ENCODE results near the gene NSD1.
"Not testable (repeated sequence)": the region's sequence is repeated elsewhere in the genome, so short reads cannot be mapped to it uniquely, and the experiment has no call there.

The NSD1 gene

DNA sequence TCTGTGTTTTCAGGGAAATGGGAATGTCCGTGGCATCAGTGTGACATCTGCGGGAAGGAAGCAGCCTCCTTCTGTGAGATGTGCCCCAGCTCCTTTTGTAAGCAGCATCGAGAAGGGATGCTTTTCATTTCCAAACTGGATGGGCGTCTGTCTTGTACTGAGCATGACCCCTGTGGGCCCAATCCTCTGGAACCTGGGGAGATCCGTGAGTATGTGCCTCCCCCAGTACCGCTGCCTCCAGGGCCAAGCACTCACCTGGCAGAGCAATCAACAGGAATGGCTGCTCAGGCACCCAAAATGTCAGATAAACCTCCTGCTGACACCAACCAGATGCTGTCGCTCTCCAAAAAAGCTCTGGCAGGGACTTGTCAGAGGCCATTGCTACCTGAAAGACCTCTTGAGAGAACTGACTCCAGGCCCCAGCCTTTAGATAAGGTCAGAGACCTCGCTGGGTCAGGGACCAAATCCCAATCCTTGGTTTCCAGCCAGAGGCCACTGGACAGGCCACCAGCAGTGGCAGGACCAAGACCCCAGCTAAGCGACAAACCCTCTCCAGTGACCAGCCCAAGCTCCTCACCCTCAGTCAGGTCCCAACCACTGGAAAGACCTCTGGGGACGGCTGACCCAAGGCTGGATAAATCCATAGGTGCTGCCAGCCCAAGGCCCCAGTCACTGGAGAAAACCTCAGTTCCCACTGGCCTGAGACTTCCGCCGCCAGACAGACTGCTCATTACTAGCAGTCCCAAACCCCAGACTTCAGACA is 160.4 kb downstream of the NSD1 start:
- DNase-seq = no peak

DNA sequence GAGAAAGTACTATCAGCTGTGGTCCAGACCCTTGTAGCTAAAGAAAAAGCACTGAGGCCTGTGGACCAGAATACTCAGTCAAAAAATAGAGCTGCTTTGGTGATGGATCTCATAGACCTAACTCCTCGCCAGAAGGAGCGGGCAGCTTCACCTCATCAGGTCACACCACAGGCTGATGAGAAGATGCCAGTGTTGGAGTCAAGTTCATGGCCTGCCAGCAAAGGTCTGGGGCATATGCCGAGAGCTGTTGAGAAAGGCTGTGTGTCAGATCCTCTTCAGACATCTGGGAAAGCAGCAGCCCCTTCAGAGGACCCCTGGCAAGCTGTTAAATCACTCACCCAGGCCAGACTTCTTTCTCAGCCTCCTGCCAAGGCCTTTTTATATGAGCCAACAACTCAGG is 161.1 kb downstream of the NSD1 start:
- no peak for DNase-seq

DNA sequence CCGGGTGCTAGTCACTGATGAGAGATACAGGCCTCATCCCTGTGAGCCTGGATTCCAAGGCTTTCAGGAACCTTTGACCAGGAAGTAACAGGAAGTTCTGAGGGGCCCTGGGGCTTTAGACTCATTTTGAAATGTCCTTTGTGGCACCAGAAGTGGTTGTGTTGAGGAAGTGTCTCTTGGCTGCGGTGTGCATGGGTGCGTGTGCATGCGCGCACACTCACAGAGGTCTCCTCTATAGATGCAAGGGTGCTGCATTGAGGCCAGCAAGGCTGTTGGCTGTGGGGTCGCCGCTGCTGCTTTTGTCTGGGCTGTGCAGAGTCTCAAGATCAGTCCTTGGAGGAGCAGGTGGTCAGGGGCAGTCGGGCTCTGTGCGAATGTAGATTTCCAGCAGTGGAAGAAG is 162.4 kb downstream of the NSD1 start:
- no peak for DNase-seq

DNA sequence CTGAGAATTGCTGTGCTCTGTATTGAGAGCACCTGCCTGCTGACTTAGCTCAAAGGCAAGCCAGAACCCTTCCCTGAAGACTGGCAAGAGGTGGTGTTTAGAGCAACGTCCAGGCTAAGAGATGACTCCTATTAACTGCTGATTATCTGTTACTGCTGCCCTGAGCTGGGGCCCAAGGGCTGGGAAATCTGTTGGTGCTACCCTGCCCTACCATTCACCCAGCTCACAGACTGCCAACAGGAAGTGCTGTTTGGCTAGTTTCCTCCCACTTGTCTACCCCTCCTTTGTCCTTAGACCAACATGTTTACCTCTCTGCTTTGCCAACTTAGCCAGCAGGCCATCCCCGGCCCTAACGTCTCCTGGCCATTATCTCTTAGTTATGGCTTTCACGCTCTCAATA is 163.0 kb downstream of the NSD1 start:
- DNase-seq = no peak

DNA sequence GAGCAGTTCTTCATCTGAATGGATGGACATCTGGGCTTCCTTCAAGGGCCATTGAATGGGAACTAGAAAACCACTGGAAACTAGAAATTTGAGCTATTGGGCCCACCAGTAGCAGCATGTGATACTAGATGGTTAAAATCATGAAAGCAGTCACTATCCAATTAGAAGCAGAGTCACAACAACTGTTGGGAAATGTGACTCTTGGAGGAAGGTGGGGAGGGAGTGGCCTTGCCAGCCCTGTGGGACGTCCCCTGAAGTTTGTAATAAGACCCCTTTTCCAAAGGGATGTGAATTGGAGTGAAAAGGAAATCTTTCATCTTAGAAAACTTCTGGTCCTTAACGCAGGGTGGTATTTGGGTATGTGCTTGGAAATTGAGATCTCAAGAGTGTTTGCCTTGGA is 164.3 kb downstream of the NSD1 start:
- DNase-seq = no peak

DNA sequence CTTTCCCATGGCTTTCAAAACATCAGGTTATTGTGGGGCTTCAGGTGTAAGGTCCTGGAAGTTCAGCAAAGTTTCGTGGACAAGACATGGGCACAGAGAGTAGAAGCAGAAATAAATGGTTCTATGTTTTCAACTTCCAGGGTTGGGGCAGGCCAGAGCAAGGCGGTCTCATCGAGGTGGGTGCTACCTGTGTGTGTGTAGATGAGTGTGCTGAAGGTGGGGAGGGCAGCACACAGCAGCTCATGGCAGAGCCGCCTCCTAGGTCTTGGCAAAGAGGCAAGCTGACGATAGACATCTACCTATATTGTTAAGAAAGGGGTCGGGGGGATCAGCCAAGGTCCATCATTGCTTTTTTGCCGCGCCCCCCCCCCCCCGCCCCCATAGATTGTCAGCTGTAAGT is 166.1 kb downstream of the NSD1 start:
- no peak for DNase-seq

DNA sequence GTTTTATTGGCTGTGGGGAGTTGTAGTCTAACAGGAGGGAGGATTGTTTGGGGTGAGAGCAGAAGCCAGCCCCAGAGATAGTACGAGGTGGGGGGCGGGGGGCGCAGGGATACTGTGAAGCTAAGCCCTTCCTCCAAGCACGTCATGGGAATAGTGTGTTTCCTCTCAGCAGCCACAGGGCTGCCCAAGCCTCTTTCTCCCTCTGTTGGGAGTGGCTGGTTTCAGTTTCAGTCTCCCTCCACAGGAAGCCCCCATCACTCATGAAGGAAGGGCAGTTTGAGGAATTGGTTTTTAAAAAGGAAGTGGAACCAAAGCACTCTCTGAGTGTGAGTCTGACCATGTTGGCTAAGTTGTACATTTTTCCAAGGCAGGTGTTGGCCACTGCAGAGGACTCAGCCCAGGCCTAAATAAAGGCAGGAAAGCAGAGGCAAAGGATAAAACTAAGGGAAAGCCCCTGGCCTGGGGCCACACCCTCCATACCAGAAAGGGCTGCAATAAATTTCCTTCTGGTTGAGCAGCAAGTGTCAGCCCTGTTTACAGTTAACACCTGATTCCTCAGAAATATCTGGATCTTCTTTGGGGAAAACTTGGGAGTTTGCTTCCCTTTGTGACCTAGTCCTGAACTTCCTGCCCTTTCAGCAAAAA is 166.8 kb downstream of the NSD1 start:
- peak; percentile 37 for DNase-seq

DNA sequence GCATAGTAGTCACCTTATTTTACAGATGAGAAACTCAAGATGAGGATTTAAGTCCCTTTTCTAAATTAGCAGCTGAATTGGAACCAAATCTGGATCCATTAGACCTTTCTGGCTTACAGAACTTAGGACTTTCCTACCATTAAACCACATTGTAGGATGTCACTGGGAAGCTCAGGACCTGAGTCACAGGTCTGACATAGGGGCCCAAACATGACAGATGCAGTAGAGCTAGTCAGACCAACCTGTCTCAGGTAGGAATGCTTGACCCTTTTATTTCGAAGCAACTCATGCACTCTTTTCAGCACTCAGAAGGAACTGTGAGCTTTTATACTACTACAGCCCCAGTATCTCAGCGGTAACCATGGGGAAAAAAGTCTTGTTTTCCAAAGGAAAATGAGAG is 167.4 kb downstream of the NSD1 start:
- DNase-seq = no peak

DNA sequence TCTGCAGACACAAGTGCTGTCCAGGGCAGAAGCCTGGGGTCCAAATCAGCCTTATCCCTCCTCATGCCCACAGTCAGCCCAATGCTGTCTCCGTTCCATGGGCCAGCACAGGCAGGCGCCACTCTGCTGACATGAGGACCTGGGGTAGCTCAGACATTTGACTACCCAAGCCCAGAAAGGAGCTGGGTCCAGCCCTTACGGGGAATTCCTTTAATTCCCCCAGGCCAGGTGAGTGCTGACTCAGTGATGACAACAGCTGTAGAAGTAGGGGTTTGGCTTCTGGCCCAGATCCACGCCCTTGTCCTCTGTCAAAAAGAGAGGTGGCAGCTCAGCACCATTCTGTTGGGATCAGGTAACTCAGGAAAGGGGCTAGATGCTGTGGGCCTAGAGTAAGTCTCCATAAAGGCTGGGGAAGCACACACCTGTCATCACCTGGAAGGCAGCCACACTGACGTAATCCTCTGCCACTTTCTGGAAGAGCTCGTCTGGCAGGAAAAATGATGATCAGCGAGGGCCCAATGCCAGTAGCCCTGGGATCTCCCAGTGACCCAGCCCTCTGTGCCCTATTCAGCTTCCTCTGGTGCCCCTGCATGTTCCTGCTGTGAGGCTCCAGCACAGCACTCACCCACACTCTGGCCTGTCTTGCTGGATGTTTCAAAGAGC is 168.1 kb downstream of the NSD1 start:
- DNase-seq = no peak

DNA sequence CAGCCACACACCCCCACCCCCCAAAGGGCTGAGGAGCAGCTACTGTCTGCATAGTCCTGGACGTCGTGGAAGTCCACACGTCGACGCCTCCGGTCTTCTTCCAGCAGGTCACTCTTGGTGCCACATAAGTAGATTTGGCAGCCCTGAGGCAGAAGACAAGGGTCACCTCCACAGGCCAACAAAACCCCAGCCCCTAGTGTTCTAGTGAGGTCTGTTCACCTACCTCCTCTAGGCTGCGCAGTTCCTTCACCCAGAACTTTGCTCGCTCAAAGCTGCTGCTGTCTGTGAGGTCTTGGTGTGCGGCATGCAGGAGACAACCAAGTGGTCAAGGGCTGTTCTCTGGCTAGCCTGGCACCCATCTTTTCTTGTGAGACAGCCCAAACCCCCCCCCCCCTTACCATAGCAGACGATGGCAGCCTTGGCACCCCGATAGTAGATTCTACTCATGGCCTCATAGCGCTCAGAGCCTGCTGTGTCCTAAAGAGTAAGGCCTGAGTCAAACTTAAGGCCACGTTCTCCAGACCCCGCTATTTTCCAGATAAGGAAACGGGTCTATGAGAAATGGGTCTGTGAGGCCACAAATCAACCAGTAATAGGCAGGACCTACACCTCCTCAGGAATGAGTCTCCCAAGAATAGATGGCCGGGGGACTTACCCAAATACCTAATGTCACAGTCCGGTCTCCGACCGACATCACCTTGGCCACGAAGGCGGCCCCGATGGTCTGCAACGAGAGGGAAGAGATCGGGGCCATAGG is 169.0 kb downstream of the NSD1 start:
- DNase-seq = no peak

DNA sequence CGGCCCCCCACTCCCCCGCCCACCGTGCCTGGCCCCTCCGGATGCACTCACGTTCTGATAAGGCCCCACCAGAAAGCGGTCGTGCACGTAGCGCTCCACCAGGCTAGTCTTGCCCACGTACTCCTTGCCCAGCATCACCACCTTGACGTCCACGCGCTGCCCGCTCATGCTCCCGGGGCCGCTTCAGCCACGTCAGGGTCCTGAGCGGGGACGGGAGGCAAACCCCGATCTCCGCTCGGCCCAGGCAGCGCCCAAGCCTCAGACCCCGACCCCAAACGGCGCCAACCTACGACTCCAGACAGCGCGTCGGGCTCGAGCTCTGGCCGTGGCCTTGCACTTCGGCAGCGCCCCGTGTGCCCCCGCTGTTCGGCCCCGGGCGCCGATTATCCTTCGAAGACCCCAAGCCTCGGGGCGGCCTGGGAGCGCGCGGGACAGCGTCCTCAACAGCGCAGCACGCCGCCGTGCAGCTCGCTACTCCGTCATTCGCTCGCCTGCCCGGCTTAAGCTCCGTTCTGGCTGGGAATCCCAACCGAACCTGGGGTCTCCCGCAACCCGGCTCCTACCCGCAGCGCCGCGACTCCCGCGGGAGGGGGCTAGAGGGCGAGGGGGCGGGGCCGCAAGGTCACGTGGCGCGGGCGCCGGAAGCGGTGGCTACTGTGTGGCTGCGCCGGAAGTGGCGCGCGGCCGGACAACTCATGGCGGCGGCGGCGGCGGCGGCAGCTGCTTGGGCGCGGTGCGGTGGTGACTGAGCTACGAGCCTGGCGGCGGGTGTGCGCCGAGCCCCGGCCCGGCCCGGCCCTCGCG is 169.8 kb downstream of the NSD1 start, which contains the start of the genes PRELID1 and RAB24:
TSS of gene PRELID1 (plus strand) at position 679 of the 804 bp plus-strand sequence. CDS start 187 bp downstream, outside the sequence.
TSS of gene RAB24 (minus strand) at position 599 of the 804 bp plus-strand sequence. CDS start at position 168, 431 bp downstream.
- peak; percentile 81 for DNase-seq

DNA sequence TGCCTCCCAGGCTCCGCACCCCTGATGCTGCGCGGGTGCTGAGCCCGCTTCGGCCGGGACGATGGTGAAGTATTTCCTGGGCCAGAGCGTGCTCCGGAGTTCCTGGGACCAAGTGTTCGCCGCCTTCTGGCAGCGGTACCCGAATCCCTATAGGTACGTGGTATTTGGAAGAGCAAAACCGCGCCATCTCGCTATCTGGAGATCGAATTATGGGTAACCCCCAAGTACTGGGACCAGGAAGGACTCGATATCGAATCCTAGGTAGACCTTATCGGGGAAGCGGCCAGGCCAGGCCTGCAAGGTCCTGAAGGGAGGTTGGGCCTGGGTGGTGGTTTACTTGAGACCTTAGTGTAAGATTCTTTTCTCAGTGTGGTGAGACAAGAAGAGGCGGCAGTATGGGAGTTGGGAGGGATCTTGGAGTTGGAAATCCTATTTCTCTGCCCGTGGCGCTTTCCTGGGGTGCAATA is 170.4 kb downstream of the NSD1 start:
- DNase-seq = no peak

DNA sequence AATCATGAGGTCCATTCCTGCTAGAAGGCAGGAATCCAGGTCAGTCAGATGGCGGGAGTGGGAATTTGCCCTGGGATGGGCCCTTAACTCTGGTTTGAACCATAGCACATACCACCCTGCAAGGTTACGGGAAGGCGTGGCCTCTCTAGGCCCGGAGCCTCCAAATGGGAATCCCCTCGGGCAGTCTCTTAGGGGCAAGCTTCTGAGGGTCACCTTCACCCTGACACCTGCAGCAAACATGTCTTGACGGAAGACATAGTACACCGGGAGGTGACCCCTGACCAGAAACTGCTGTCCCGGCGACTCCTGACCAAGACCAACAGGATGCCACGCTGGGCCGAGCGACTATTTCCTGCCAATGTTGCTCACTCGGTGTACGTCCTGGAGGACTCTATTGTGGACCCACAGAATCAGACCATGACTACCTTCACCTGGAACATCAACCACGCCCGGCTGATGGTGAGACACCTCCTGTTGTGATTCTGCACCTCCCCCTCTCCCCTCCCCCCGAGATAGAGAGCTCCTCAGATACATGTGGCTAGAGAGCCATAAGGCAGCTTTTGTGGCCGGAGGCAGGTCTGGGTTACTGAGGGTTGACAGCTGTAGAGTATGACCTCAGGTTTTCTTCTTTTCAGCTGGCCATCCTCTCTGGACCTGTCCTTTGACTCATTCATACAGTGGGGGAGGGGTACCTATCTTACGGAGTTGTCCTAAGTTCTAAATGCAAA is 171.0 kb downstream of the NSD1 start:
- no peak for DNase-seq

DNA sequence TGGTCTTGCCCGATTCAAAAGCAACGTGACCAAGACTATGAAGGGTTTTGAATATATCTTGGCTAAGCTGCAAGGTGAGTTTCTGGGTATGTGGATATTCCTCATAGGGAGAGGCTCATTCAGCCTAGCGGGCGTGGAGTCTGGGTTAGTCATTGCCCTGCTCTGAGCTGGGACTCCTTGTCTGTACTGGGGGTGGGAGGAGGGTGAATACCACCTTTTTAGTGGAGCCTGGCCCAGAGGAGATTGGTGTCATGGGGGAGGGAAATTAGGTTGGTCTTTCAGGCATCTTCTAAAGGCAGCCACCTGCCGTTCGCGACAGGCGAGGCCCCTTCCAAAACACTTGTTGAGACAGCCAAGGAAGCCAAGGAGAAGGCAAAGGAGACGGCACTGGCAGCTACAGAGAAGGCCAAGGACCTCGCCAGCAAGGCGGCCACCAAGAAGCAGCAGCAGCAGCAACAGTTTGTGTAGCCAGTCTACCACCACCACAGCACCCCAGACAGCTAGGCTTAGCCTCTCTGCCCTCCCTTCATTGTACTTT is 172.6 kb downstream of the NSD1 start:
- DNase-seq = not testable (repeated sequence)

DNA sequence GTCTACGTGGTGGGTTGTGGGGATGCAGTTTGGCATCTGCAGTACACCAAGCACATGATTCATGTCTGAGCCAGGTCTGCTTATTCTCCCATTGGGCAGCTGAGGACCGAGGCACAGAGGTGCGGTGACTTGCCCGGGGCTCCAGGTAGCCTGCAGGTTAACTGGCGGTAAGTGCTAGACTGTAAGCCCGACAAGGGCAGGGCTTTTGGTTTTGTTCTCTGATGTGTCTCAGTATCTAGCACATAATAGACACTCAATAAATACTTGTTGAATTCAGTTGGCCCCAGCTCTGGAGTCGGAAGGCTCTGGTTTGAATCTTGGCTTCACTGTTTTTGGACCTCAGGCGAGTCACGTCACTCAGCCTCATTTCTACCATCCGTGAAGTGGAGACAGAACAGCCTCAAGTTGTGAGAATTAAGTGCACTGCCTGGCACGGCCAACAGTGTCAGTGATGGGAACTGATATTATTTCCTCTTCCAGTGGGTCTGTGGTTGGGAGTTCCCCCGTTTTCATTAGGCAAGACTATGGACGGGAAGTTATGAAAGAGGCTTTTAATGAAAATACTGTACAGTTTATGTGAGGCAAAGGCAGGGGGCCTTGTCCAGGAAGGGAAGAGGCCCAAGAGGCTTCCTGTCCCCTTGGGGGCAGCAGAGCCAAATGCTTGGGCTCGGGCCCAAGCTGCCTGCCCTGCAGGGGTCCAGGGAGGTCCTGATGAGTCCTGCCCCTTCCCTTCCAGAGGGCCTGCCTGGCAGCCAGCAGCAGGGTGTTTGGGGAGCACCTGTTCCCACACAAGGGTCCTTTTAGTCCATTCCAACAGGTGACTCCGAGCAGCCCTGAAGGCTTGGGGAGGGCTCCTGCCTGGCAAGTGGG is 173.3 kb downstream of the NSD1 start:
- no peak for DNase-seq

DNA sequence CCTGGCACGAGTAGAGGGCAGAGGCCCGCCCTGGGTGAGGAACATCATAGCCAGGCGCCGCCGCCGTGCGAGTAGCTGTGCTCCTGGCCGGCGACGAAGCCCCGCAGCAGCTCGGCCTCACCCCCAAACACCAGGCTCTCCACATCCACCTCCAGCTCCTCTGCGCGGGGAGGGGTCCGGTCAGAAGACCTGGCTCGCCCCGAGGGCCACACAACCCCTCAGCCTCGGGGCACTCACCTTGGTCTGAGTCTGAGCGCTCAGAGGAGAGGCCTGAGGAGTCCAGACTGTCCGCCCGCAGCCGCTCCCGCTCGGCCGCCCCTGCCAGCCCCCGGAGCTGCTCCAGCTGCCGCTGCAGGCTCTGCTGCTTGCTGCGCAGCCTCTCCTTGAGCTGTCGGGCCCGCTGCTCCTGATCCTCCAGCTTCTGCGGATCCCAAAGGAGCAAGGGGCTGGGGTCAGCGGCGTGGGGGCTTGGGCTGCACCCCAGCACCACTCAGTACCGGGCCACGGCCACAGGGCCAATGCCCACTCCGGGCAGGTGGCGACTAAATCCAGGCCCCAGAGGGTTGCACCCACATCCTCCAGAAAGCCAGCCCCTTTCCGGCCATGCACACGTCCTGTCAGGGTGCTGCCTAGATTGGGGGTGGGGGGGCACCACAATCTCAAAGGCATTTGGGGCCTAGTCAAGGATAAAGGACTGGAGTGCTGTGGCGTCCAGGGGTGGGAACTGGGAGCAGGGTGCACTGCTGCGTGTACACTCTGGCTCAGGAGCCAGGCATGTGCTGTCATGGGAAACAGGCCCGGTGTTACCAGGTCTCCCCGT is 174.2 kb downstream of the NSD1 start:
- no peak for DNase-seq

DNA sequence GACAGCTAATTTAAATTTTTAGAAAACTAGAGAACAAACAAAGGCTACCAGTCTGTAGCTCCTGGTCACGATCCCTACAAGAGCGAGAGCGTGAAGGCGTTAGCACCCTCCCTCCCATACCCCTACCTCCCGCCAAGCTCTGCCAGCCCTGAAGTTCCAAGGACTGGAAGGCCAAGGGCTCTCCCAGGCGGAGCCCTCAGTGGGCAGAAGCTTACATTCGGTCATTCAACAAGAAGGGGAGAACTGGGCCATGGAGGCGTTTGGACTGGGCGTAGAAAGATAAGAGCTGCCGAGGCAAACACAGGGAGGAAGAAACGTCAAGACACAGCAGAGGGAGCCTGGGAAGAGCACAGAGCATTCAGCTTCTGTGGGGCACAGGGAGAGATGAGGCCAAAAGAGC is 175.2 kb downstream of the NSD1 start:
- no peak for DNase-seq

DNA sequence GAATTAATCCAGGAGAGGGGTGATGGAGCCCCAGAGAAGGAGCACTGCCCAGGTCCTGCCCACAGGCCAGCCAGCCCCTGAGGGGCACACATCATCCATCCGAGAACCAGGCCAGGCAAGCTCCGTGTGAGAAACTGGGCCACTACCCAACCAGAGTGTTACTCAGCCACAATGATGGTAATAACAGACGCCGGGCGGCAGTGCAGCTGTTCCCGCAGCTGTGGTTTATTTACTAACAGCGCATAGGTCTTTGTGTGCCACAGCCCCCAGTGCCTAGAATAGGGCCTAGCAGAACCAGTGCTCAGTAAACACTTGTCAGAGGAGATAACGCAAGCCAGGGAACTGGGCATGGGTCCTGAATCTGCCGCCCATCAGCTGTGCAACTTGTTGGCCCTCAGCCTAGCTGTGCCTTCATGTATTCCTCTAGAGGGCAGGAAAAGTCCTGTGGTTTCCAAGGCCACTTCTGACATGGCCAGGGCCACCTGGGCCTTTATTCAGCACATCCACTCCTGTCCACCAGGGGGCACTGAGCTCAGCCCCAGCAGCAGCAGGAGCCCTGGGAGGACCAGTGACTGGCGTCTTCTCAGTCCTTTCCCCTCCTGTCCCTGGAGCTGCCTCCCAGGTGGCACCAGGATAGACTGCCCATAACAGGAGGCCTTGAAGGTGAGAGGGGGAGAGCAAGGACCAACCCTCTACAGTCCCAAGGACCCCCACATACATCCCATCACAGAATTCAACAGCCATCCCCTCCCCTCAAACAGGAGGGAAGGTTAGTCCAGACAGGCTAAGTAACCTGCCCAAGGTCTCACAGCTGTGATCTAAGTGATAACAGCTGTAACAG is 176.0 kb downstream of the NSD1 start:
- DNase-seq = peak; percentile 61
